K562 treated with DMSO at 1 percent for 4 hours (cell line): Measurements from ENCODE around the gene CYLC2. TPM values are rescaled to one million over a fixed set of nuclear protein-coding genes. Genes with fewer than 3 reads are reported as not detected.

Source experiments
- total RNA-seq: library from RNA; unstranded; fragments of 300-600 nt; gene quantifications from 2 replicates; pipeline ENCODE4 v1.2.3, GENCODE V29; 2022; ENCODE audit not compliant: insufficient read depth

CYLC2 gene
- total RNA-seq: not detected in 2 replicates

GRCh38 chr9:102995033-102995432 lies at the start of gene CYLC2:
TSS of gene CYLC2 (plus strand) at chr9:102995333. CDS start at chr9:102995381, 48 bp downstream.

